ENCODE measurements around the gene MAP1S.

DNA sequence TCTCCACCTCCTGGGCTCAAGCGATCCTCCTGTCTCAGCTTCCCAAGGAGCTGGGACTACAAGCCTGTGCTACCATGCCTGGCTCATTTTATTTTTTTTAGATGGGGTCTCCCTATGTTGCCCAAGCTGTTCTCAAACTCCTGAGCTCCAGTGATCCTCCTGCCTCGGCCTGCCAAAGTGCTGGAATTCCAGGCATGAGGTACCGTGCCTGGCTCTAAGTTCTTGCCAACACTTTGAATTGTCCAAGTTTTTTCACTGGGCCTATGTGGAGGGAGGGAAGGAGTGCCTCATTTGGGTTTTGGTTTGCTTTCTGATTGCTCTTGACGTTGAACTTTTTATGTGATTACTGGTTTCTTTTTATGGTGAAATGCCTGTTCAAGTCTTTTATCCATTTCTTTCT, 26.7 kb upstream of the MAP1S start:
- TF ChIP-seq POLR2AphosphoS5 (IDR thresholded peaks at IDR 0.05; ENCODE audit: low read depth): no peak
- TF ChIP-seq, protein P1, sequence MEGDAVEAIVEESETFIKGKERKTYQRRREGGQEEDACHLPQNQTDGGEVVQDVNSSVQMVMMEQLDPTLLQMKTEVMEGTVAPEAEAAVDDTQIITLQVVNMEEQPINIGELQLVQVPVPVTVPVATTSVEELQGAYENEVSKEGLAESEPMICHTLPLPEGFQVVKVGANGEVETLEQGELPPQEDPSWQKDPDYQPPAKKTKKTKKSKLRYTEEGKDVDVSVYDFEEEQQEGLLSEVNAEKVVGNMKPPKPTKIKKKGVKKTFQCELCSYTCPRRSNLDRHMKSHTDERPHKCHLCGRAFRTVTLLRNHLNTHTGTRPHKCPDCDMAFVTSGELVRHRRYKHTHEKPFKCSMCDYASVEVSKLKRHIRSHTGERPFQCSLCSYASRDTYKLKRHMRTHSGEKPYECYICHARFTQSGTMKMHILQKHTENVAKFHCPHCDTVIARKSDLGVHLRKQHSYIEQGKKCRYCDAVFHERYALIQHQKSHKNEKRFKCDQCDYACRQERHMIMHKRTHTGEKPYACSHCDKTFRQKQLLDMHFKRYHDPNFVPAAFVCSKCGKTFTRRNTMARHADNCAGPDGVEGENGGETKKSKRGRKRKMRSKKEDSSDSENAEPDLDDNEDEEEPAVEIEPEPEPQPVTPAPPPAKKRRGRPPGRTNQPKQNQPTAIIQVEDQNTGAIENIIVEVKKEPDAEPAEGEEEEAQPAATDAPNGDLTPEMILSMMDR (IDR thresholded peaks at IDR 0.05; ENCODE audit: insufficient read depth, low read length): no peak
- TF ChIP-seq GABPA (IDR thresholded peaks at IDR 0.05; ENCODE audit: low read depth): no peak
- TF ChIP-seq, protein P2, sequence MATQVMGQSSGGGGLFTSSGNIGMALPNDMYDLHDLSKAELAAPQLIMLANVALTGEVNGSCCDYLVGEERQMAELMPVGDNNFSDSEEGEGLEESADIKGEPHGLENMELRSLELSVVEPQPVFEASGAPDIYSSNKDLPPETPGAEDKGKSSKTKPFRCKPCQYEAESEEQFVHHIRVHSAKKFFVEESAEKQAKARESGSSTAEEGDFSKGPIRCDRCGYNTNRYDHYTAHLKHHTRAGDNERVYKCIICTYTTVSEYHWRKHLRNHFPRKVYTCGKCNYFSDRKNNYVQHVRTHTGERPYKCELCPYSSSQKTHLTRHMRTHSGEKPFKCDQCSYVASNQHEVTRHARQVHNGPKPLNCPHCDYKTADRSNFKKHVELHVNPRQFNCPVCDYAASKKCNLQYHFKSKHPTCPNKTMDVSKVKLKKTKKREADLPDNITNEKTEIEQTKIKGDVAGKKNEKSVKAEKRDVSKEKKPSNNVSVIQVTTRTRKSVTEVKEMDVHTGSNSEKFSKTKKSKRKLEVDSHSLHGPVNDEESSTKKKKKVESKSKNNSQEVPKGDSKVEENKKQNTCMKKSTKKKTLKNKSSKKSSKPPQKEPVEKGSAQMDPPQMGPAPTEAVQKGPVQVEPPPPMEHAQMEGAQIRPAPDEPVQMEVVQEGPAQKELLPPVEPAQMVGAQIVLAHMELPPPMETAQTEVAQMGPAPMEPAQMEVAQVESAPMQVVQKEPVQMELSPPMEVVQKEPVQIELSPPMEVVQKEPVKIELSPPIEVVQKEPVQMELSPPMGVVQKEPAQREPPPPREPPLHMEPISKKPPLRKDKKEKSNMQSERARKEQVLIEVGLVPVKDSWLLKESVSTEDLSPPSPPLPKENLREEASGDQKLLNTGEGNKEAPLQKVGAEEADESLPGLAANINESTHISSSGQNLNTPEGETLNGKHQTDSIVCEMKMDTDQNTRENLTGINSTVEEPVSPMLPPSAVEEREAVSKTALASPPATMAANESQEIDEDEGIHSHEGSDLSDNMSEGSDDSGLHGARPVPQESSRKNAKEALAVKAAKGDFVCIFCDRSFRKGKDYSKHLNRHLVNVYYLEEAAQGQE (IDR thresholded peaks at IDR 0.05; ENCODE audit: insufficient replicate concordance, low read depth): no peak
- no peak for TF ChIP-seq SPI1 (IDR thresholded peaks at IDR 0.05; ENCODE audit: borderline replicate concordance, low read depth)

Data from HL-60 (cell line).